GM20000 (cell line): ENCODE results near the gene IL12RB1.
"Not testable (repeated sequence)": the region's sequence is repeated elsewhere in the genome, so short reads cannot be mapped to it uniquely, and the experiment has no call there.

ENCODE experiments used
- DNase-seq: peaks from one replicate; pipeline ENCODE4 v3.0.0; 2012; ENCODE audit warnings: low spot score
- TF ChIP-seq, protein P1 (sequence below): IDR thresholded peaks from 2 replicates; pipeline ENCODE4 v1.5.1; 2012; ENCODE audit warnings: mild to moderate bottlenecking, control low read depth; ENCODE audit errors: extremely low read depth, missing control alignments

Gene IL12RB1

DNA sequence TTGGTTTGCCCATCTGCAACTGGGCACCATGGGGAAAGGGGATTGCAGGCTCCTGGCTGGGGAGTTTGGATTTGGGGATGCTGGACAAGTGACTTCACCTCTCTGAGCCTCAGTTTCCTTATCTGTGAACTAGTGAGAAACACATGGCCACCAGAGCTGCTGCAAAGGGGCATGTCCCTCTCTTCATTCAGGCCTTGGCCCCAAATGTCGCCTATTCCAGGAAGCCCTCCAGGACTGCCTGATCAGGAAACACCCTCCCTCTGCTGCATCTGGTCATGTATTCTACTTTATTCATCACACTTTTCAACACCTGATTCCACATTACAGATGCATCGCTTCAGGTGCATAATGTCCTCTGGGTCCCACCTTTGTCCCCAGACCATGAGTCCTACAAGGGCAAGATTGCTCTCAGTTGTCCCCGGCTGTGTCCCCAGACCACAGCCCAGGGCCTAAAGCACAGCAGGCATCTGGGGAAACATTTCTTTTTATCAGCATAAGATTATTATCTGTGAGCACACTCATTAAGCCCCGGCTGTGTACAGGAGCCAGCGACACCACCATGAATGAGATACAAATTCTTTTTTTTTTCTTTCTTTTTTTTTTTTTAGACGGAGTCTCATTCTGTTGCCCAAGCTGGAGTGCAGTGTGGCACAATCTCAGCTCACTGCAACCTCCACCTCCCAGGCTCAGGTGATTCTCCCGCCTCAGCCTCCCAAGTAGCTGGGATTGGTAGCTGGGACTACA is 41.3 kb downstream of the IL12RB1 start:
- DNase-seq, result no peak
- TF ChIP-seq, protein P1, sequence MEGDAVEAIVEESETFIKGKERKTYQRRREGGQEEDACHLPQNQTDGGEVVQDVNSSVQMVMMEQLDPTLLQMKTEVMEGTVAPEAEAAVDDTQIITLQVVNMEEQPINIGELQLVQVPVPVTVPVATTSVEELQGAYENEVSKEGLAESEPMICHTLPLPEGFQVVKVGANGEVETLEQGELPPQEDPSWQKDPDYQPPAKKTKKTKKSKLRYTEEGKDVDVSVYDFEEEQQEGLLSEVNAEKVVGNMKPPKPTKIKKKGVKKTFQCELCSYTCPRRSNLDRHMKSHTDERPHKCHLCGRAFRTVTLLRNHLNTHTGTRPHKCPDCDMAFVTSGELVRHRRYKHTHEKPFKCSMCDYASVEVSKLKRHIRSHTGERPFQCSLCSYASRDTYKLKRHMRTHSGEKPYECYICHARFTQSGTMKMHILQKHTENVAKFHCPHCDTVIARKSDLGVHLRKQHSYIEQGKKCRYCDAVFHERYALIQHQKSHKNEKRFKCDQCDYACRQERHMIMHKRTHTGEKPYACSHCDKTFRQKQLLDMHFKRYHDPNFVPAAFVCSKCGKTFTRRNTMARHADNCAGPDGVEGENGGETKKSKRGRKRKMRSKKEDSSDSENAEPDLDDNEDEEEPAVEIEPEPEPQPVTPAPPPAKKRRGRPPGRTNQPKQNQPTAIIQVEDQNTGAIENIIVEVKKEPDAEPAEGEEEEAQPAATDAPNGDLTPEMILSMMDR, result no peak

DNA sequence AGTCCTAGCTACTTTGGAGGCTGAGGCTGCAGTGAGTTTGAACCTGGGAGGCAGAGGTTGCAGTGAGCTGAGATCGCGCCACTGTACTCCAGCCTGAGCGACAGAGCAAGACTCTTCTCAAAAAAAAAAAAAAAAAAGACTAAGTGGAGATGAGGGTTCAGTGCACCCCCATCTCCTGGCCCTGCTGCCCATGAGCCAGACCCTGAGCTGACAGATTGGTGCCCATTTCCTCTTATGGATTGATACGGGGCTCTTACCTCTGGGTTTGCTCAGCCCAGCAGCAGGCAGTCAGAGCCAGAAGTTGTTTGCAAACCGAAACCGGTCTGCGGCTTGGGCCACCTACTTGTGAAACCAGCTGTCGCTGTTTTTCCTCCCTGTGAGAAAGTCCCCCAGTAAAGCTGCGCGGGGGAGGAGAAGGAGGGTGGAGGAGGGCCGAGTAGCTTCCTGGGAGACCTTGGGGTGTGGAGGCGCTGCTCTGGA is 41.9 kb downstream of the IL12RB1 start:
- TF ChIP-seq, protein P1, result no peak
- DNase-seq, result peak; percentile 90

DNA sequence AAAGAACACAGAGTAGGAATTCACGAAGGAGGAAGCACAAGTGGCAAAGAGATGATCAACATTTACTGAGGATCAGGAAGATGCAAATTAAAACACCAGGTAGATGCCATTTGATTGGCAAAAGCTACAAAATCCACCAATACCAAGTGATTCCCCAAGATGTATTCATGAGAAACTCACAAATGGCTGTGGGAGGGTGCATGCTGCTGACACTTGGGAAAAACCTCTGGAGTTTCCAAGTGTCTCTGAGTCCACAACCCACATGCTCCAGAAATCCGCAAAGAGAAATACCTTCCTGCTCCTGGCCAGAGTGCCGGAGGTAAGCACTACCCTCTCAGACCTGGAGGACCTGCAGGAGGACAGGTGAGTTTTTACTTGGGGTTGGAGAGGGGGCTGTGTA is 43.1 kb downstream of the IL12RB1 start:
- TF ChIP-seq, protein P1, result no peak
- no peak for DNase-seq

DNA sequence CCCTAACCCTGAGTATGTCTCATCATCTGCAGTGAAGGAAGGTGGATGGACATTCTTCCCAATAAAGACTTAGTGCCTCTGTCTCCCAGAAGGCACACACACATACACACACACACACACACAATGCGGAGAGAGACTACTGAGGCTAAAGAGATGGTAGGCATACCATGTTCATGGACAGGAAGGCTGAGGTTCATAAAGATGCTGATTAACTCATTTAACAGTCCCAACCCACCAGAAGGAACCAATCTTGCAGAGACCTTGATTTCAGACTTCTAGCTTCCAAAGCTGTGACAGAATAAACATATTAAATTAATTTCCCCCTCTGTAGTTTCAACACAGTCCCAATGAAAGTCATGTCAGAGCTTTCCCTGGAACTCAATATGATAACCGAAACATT is 45.7 kb downstream of the IL12RB1 start:
- TF ChIP-seq, protein P1, result no peak

DNA sequence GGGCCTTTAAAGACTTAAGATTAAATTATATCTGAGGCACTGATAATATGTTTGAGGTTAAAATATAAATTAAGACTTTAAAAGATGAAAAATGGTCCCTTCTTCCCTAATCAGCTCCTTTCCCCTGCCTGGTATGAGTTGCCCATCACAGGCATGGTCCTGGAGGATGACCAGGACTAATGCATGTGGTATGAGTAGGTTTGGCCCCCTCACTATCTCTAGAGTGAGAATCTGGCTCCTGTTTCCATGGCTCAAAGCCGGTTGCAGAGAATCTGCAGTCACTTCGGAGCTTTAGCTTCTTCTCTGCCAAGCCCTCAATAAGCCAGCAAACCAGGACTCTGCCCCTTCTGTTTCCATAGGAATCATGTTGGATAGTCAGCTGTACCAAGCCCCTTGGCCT is 54.6 kb downstream of the IL12RB1 start:
- DNase-seq, result not testable (repeated sequence)

More for the DNA sequence above, 45.7 kb downstream of the IL12RB1 start:
- DNase-seq, result no peak

DNA sequence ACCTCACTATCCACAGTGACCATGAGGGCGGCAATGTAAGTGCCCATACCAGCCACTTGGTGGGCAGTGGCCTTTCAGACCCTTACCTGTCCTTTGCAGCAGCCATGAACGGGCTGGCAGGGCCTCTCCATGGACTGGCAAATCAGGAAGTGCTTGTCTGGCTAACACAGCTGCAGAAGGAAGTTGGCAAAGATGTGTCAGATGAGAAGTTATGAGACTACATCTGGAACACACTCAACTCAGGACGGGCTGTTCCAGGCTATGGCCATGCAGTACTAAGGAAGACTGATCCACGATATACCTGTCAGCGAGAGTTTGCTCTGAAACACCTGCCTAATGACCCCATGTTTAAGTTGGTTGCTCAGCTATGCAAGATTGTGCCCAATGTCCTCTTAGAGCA is 55.3 kb downstream of the IL12RB1 start:
- DNase-seq, result not testable (repeated sequence)

DNA sequence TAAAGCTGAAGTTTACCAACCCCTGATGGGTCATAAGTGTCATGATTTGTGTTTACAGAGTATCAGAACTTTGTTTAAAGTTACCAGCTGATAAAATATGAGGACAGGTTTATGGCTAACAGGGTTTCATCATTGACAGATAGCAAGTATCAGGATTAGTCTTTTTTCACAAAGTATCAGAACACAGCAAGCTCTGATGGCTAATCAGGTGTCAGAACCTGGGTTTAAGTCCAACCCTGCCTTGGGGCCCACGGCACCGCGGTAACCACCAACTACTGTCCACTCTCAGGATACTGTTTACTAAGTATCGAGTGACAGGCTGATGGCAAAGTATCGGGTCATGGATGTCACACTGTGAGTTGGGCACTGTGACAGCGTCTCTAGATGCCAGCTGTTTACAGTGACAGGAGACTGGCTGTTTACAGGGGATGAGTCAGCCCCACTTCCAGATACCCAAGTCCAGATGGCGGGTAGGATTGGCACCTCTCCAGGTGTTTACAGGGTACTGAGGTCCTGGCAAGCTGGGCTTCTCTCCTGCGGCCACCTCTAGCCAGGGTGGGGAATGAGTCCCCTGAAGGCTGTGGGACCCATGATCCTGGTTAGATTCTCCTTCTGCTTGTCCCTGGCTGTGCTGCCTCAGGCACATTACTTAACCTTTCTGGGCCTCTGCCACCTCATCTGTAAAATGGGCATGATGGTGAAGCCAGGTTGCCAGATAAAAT is 57.0 kb downstream of the IL12RB1 start:
- DNase-seq, result no peak
- TF ChIP-seq, protein P1, result no peak

DNA sequence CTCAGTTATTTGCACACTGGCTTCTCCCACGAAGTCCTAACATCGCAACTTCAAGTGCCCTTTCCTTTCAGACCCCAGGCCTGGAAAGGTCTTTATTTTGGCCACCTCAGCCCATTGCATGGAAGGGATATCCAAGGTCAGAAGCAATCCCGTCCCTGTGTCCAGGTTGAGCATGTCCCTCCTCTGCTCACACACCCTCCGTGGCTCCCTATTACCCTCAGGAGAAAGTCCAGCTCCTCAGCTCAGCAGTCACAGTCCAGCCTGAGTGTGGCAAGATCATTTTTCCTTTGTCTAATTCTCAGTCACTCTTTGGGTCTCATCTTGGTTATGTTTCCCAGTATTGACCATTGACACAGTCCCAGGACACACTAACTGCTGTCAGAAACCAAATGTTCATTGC is 59.6 kb downstream of the IL12RB1 start:
- TF ChIP-seq, protein P1, result no peak
- no peak for DNase-seq
